Kidney (tissue), 14 donors: Measurements from ENCODE around the gene ENOX1. TPM values are rescaled to one million over a fixed set of nuclear protein-coding genes. Genes with fewer than 3 reads are reported as not detected.

ENCODE experiments used
- DNase-seq, 5 donors: peaks; one replicate each; pipeline ENCODE4 v3.0.0-alpha.2; 2013 to 2020
- FAIRE-seq: peaks from 2 replicates; lab custom pipeline; 2012; peaks lifted over from hg19 to GRCh38; lab: Jason Lieb, UNC
- H3K27ac ChIP-seq, 2 donors: one replicate each; pipeline ENCODE4 v1.7.0; 2013; ENCODE audit warnings: low read depth in 2 of 2, low read length in 2 of 2, inconsistent platforms in 1 of 2
- H3K27me3 ChIP-seq: one replicate; pipeline ENCODE4 v1.7.1; 2013; ENCODE audit warnings: low read length, inconsistent platforms; ENCODE audit not compliant: control insufficient read depth, insufficient read depth
- H3K36me3 ChIP-seq, 3 donors: one replicate each; pipeline versions ENCODE4 v1.7.0 to v1.7.1; 2013; ENCODE audit warnings: low read length in 3 of 3, control low read depth in 1 of 3, inconsistent platforms in 1 of 3; ENCODE audit not compliant: insufficient read depth in 3 of 3, control insufficient read depth in 2 of 3
- H3K4me1 ChIP-seq, 3 donors: one replicate each; pipeline versions ENCODE4 v1.7.0 to v1.7.1; 2013; ENCODE audit warnings: low read length in 3 of 3, inconsistent platforms in 1 of 3, low read depth in 1 of 3; ENCODE audit not compliant: control insufficient read depth in 2 of 3, insufficient read depth in 2 of 3
- H3K4me3 ChIP-seq, 3 donors: one replicate each; pipeline versions ENCODE4 v1.7.0 to v1.8.1; 2013; ENCODE audit warnings: low read length in 3 of 3, control low read depth in 1 of 3, inconsistent platforms in 1 of 3
- H3K9ac ChIP-seq, 3 donors: one replicate each; pipeline versions ENCODE4 v1.7.0 to v1.7.1; 2013; ENCODE audit warnings: low read length in 3 of 3, control low read depth in 1 of 3, inconsistent platforms in 1 of 3
- H3K9me3 ChIP-seq, 3 donors: one replicate each; pipeline versions ENCODE4 v1.7.0 to v1.7.1; 2013; ENCODE audit warnings: low read length in 3 of 3, control low read depth in 1 of 3, inconsistent platforms in 1 of 3; ENCODE audit not compliant: control insufficient read depth in 2 of 3, insufficient read depth in 1 of 3
- CTCF ChIP-seq: IDR thresholded peaks from 3 replicates; pipeline ENCODE4 v1.5.1; 2012; ENCODE audit warnings: mild to moderate bottlenecking, moderate library complexity, borderline replicate concordance; ENCODE audit not compliant: insufficient read depth; ENCODE audit errors: extremely low read depth
- intact Hi-C: fragments of 100-400 bp; cut with DNase I; formaldehyde crosslinking; loops from one replicate; pipeline ENCODE4 v1.11.1; 2022
- polyA plus RNA-seq: library from polyadenylated mRNA; stranded (reverse); fragments of 350-450 nt; fragmentation: Illumina TruSeq; extraction: RNeasy Lipid Tissue Mini Kit (QIAGEN cat#74804); gene quantifications from one replicate; pipeline ENCODE4 v1.2.3, GENCODE V29; 2014; ENCODE audit warnings: low read depth, low replicate concordance; ENCODE audit not compliant: insufficient read depth
- total RNA-seq: library from RNA; stranded (reverse); fragmentation: NEBNext Ultra II Directional; extraction: Animal tissue kit (Norgen Biotek cat#: 25700); gene quantifications from one replicate; pipeline ENCODE4 v1.2.1, GENCODE V29; 2021
- donor health status: control.
- donor health status: control.
- donor health status: control.
- donor health status: control.
- donor health status: control.
- donor health status: DM: yes; HTN: yes; CAD: no.
- donor health status: Normal renal cell carcinoma (clear cell type).

The ENOX1 gene
- total and polyA plus RNA-seq, 2 donors from 2014 or later = 4.9 to 6.8 TPM

- Histone ChIP-seq H3K27ac (no peak overlapping the region), H3K36me3 (no peaks in the 10 kb centered on the region), H3K9ac (no peak overlapping the region), H3K9me3 (no peaks in the 10 kb centered on the region), H3K4me1 (no peaks in the 10 kb centered on the region), H3K4me3 (no peak overlapping the region), H3K27me3 (no peaks in the 10 kb centered on the region)
- no peak for TF ChIP-seq CTCF
- FAIRE-seq (no peak), DNase-seq (no peak)
- intact Hi-C loops = no loop called here
Measured at GRCh38 chr13:43277142-43277541, 509.6 kb downstream of the ENOX1 start.

GRCh38 chr13:43274881-43275280 is 511.9 kb downstream of the ENOX1 start:
- Histone ChIP-seq H3K9ac (no peak overlapping the region), H3K4me1 (no peaks in the 10 kb centered on the region), H3K9me3 (no peaks in the 10 kb centered on the region), H3K27me3 (no peaks in the 10 kb centered on the region), H3K4me3 (no peak overlapping the region), H3K36me3 (no peaks in the 10 kb centered on the region), H3K27ac (no peak overlapping the region)
- no peak for TF ChIP-seq CTCF
- FAIRE-seq (no peak), DNase-seq (no peak)
- intact Hi-C loops = no loop called here

- Histone ChIP-seq H3K36me3 (no peaks in the 10 kb centered on the region), H3K4me3 (no peak overlapping the region), H3K9me3 (no peaks in the 10 kb centered on the region), H3K9ac (no peak overlapping the region), H3K4me1 (peaks cover 0 to 3% (median 0%) of the 10 kb centered on the region in 3 donors), H3K27me3 (no peaks in the 10 kb centered on the region), H3K27ac (no peak overlapping the region)
- no peak for TF ChIP-seq CTCF
- DNase-seq = no peak
- intact Hi-C loops = no loop called here
- no peak for FAIRE-seq
Measured at GRCh38 chr13:43273362-43273761, 513.4 kb downstream of the ENOX1 start.

- H3K27me3 ChIP-seq = no peaks in the 10 kb centered on the region
- H3K4me1 ChIP-seq = peaks cover 0 to 3% (median 0%) of the 10 kb centered on the region in 3 donors
- H3K36me3 ChIP-seq = no peaks in the 10 kb centered on the region
- FAIRE-seq (no peak), DNase-seq (no peak)
- H3K9ac ChIP-seq = no peak overlapping the region
- no peaks in the 10 kb centered on the region for H3K9me3 ChIP-seq
- H3K4me3 ChIP-seq = no peak overlapping the region
- intact Hi-C loops = no loop called here
- no peak for TF ChIP-seq CTCF
- H3K27ac ChIP-seq = no peak overlapping the region
Measured at GRCh38 chr13:43272851-43273250, 513.9 kb downstream of the ENOX1 start.
